ENCODE data around the gene MCL1. TPM values are rescaled to one million over a fixed set of nuclear protein-coding genes. Genes with fewer than 3 reads are reported as not detected.

MCL1 gene
- total RNA-seq, 1 donor from 2014 or later, result 268 TPM

DNA sequence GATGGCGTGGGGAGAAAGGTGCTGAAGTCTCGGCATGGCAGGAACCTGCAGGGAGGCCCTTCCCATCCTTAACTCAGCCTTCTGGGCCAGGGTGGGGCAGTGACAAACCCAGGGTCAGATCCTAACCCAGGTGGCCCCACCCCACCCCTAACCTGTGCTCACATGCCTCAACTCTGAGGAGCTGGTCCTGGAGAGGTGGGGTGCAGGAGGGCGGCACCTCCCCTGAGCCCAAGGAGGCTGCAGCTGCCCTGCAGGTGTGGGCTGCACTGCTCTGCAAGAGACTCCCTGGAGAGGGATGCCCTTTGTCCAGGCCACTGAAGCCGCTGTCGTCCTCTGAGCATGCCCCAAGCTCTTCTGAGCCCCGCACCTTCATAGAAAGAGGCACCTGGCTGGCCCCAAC, 45.4 kb downstream of the MCL1 start:
- H3K4me3 Mint-ChIP-seq, result no peak overlapping the region
- DNase-seq (ENCODE audit: low spot score in 2 of 2, unreplicated experiment in 2 of 2), result no peak
- TF ChIP-seq, protein P1, sequence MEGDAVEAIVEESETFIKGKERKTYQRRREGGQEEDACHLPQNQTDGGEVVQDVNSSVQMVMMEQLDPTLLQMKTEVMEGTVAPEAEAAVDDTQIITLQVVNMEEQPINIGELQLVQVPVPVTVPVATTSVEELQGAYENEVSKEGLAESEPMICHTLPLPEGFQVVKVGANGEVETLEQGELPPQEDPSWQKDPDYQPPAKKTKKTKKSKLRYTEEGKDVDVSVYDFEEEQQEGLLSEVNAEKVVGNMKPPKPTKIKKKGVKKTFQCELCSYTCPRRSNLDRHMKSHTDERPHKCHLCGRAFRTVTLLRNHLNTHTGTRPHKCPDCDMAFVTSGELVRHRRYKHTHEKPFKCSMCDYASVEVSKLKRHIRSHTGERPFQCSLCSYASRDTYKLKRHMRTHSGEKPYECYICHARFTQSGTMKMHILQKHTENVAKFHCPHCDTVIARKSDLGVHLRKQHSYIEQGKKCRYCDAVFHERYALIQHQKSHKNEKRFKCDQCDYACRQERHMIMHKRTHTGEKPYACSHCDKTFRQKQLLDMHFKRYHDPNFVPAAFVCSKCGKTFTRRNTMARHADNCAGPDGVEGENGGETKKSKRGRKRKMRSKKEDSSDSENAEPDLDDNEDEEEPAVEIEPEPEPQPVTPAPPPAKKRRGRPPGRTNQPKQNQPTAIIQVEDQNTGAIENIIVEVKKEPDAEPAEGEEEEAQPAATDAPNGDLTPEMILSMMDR (IDR thresholded peaks at IDR 0.05; ENCODE audit: unreplicated experiment), result no peak
- H3K27me3 Mint-ChIP-seq (ENCODE audit: low read depth), result no peaks in the 10 kb centered on the region
- H3K27ac Mint-ChIP-seq, result no peak overlapping the region
- H3K9me3 Mint-ChIP-seq, result no peaks in the 10 kb centered on the region
- H3K36me3 Mint-ChIP-seq, result no peaks in the 10 kb centered on the region
- H3K4me1 Mint-ChIP-seq, result peaks cover 24% of the 10 kb centered on the region

DNA sequence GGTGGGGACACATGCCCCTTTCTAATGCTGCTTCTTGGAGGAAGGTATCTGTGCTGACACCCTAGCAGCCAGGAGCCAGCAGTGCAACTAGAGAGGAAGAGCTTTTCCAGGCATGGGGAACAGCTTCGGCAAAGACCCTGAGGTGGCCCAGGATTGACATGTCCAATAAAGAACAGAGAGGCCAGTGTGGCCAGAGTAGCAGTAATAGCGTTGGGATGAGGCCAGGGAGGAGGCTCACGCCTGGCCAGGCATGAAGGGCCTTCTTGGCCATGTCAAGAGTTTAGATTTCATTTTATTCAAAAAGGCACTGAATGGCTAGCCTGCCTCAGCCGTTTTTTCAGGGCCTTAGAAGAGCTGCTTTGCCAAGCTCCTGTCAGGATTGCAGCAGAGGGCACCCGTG, 46.5 kb downstream of the MCL1 start:
- no peak for DNase-seq (ENCODE audit: low spot score in 2 of 2, unreplicated experiment in 2 of 2)
- Mint-ChIP-seq H3K4me1 (peaks cover 14% of the 10 kb centered on the region), H3K36me3 (no peaks in the 10 kb centered on the region), H3K27me3 (ENCODE audit: low read depth) (no peaks in the 10 kb centered on the region), H3K27ac (peak overlapping the region; percentile 44), H3K4me3 (no peak overlapping the region), H3K9me3 (no peaks in the 10 kb centered on the region)
- TF ChIP-seq, protein P1 (IDR thresholded peaks at IDR 0.05; ENCODE audit: unreplicated experiment), result peak; percentile 5

DNA sequence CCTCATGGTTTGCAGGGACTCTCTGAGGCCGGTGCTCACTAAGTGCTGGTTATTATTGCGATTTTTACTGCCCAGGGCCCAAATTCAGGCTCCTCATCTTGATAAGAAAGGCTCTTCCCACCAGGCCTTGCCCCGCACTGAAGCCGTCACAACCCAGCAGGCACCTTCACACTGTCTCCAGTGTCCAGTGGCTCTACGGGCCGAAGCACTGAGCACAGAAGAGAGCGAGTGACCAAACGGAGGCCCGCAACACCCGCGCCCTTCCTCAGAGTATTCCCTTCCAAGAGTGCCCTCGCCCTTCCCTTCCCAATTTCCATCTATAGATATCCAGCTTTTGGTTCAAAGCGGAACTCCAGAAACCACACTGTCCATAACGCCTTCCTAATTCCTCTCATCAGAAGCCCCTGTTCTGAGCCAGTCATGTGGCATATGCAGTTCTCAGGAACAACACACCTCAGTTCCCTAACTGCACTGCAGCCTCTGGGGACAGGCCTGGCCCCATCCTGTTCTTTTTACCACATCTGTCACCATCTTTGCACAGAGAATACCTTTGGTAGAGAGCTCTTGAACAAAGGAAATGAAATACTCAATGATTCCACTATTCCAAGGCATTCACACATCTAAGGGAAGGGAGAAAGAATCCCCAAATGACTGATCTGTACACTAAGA, 48.8 kb downstream of the MCL1 start:
- DNase-seq (ENCODE audit: low spot score in 2 of 2, unreplicated experiment in 2 of 2), result no peak
- no peaks in the 10 kb centered on the region for H3K27me3 Mint-ChIP-seq (ENCODE audit: low read depth)
- TF ChIP-seq, protein P1 (IDR thresholded peaks at IDR 0.05; ENCODE audit: unreplicated experiment), result no peak
- peaks cover 7% of the 10 kb centered on the region for H3K4me1 Mint-ChIP-seq
- no peaks in the 10 kb centered on the region for H3K36me3 Mint-ChIP-seq
- H3K4me3 Mint-ChIP-seq, result no peak overlapping the region
- H3K9me3 Mint-ChIP-seq, result no peaks in the 10 kb centered on the region
- H3K27ac Mint-ChIP-seq, result no peak overlapping the region

DNA sequence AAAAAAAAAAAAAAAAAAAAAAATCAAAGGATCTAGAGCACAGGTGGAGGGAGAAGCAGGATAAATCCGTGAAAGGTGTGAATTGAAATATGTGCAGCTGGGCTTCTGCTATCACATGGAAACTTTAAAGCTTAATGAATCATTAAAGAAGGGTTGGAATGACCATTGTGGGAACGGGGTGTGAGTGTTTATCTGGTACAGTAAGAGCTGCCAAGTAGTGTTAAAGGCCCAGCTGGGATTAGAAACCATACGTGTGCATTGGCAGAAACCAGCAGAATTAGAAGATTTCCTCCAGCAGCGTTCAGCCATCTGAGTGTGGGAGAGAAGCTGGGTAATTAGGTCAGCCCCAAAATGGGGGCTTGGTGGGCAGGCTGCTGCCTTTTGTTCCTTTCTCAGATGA, 50.4 kb downstream of the MCL1 start:
- Mint-ChIP-seq H3K4me1 (peaks cover 7% of the 10 kb centered on the region), H3K27me3 (ENCODE audit: low read depth) (no peaks in the 10 kb centered on the region), H3K27ac (peak overlapping the region; percentile 21), H3K9me3 (no peaks in the 10 kb centered on the region), H3K36me3 (no peaks in the 10 kb centered on the region), H3K4me3 (no peak overlapping the region)
- TF ChIP-seq, protein P1 (IDR thresholded peaks at IDR 0.05; ENCODE audit: unreplicated experiment), result no peak
- DNase-seq (ENCODE audit: low spot score in 2 of 2, unreplicated experiment in 2 of 2), result no peak

DNA sequence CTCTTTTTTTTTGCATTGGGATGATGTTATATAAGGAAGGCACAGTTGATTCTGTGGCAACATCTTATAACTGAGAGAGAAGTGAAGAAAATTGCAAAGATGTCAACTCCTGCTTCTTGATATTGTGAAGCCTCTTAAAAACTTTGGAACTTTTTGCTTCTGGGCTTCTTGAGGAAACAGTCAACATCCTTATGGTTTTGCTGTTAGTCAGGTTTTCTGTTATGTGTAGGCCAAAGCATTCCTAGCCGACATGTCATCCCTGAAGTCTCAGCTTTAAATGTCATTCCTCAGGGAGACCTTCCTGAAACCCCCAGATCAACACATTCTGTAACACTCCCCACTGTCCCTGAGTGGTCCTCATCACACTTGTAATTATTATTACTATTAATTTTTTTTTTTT, 51.2 kb downstream of the MCL1 start:
- no peaks in the 10 kb centered on the region for H3K36me3 Mint-ChIP-seq
- no peak for DNase-seq (ENCODE audit: low spot score in 2 of 2, unreplicated experiment in 2 of 2)
- H3K4me1 Mint-ChIP-seq, result peaks cover 12% of the 10 kb centered on the region
- H3K9me3 Mint-ChIP-seq, result no peaks in the 10 kb centered on the region
- TF ChIP-seq, protein P1 (IDR thresholded peaks at IDR 0.05; ENCODE audit: unreplicated experiment), result no peak
- no peak overlapping the region for H3K4me3 Mint-ChIP-seq
- no peaks in the 10 kb centered on the region for H3K27me3 Mint-ChIP-seq (ENCODE audit: low read depth)
- H3K27ac Mint-ChIP-seq, result no peak overlapping the region

Measured in mesothelial cell of epicardium (in vitro differentiated cells).